NCI-H2196 treated with DMSO at 0.1 percent for 48 hours (cell line): ENCODE results near the gene FUNDC1.

Source experiments
- DNase-seq: peaks from one replicate; lab custom pipeline; 2025; ENCODE audit not compliant: unreplicated experiment; lab: John Stamatoyannopoulos, UW

FUNDC1 gene

DNA sequence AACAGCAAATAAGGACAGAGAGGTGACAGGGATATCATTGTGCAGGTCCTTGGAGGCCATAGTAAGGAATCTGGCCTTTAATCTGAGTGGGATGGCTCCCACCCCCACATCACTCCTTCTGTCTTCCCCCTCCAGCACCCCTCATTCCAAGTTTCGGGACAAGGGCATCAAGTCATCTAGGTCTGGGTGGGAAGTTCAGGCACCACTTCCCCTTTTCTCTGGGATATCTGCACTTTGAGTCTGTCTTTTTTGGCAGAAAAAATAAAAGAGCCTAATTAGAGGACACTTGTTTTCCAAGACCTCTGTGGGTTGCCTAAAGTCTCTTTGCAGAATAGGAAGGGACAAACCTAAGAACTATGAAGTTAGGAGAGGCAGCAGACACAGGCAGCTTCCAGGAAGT lies 60.1 kb downstream of the FUNDC1 start:
- DNase-seq, result no peak

GRCh38 chrX:44480591-44480990 lies 62.1 kb downstream of the FUNDC1 start:
- no peak for DNase-seq

DNA sequence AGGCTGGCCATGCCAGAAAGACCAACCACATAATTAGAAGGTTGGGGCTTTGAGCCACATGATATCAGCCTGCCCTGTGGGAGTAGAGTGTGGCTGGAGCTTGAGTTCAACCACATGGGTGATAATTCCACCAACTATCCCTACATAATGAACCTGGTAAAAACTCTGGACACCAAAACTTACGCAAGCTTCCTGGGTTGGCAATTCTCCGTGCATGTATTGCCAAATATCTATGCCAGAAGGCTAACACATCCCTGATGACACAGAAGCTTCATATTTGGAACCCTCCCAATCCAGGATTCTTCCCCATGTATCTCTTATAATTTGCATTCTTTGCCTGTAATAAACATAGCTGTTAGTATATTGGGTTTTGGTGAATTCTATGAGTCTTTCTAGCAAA lies 68.2 kb downstream of the FUNDC1 start:
- no peak for DNase-seq
